Measurements from ENCODE around the gene LPCAT2.
A peak's percentile ranks its signal among the peaks of the same experiment; 100 is the strongest.

LPCAT2 gene, protein sequence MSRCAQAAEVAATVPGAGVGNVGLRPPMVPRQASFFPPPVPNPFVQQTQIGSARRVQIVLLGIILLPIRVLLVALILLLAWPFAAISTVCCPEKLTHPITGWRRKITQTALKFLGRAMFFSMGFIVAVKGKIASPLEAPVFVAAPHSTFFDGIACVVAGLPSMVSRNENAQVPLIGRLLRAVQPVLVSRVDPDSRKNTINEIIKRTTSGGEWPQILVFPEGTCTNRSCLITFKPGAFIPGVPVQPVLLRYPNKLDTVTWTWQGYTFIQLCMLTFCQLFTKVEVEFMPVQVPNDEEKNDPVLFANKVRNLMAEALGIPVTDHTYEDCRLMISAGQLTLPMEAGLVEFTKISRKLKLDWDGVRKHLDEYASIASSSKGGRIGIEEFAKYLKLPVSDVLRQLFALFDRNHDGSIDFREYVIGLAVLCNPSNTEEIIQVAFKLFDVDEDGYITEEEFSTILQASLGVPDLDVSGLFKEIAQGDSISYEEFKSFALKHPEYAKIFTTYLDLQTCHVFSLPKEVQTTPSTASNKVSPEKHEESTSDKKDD

GRCh38 chr16:55508941-55509931 lies at the start of gene LPCAT2:
Gene LPCAT2, plus strand, starts transcription at chr16:55509072. Its CDS starts 110 bp downstream, at chr16:55509182.
- peak; percentile 77 for DNase-seq

- no peak for DNase-seq
Observed at GRCh38 chr16:55462241-55462640, 46.6 kb upstream of the LPCAT2 start.

- DNase-seq: no peak
Observed at GRCh38 chr16:55464375-55464774, 44.5 kb upstream of the LPCAT2 start.

- DNase-seq: peak; percentile 75
Observed at GRCh38 chr16:55465077-55465896, 43.6 kb upstream of the LPCAT2 start.

- no peak for DNase-seq
Observed at GRCh38 chr16:55466209-55466608, 42.7 kb upstream of the LPCAT2 start.

GRCh38 chr16:55467898-55468297 lies 41.0 kb upstream of the LPCAT2 start:
- no peak for DNase-seq

GRCh38 chr16:55468352-55468990 lies 40.4 kb upstream of the LPCAT2 start:
- peak; percentile 40 for DNase-seq

GRCh38 chr16:55469821-55470532 lies 38.9 kb upstream of the LPCAT2 start:
- DNase-seq: no peak

- no peak for DNase-seq
Observed at GRCh38 chr16:55470533-55471371, 38.1 kb upstream of the LPCAT2 start.

GRCh38 chr16:55471448-55472097 lies 37.3 kb upstream of the LPCAT2 start:
- peak; percentile 34 for DNase-seq

- DNase-seq: no peak
Observed at GRCh38 chr16:55473587-55473986, 35.3 kb upstream of the LPCAT2 start.

DNA sequence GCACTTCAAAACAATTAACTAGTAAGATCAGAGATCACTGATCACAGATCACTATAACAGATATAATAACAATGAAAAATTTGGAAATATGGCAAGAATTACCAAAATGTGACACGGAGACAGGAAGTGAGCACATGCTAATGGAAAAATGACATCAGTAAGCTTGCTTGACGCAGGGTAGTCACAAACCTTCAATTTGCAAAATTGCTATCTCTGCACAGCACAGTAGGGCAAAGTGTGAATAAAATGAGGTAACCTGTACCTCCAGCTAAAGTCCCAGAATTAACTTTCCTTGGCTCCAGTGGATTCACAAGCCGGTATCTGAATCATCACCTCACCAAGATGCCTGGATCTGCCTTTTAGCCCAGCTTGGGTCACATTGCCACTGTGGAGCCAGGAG lies 34.1 kb upstream of the LPCAT2 start:
- no peak for DNase-seq

GRCh38 chr16:55475919-55476318 lies 33.0 kb upstream of the LPCAT2 start:
- DNase-seq: no peak

- no peak for DNase-seq
Observed at GRCh38 chr16:55476625-55477533, 32.0 kb upstream of the LPCAT2 start.

- no peak for DNase-seq
Observed at GRCh38 chr16:55477736-55478135, 31.1 kb upstream of the LPCAT2 start.

GRCh38 chr16:55478827-55479429 lies 29.9 kb upstream of the LPCAT2 start, which contains the start of gene MMP2:
Gene MMP2, plus strand, starts transcription at chr16:55479198. Its CDS starts 282 bp downstream, at chr16:55479480.
- peak; percentile 46 for DNase-seq

DNA sequence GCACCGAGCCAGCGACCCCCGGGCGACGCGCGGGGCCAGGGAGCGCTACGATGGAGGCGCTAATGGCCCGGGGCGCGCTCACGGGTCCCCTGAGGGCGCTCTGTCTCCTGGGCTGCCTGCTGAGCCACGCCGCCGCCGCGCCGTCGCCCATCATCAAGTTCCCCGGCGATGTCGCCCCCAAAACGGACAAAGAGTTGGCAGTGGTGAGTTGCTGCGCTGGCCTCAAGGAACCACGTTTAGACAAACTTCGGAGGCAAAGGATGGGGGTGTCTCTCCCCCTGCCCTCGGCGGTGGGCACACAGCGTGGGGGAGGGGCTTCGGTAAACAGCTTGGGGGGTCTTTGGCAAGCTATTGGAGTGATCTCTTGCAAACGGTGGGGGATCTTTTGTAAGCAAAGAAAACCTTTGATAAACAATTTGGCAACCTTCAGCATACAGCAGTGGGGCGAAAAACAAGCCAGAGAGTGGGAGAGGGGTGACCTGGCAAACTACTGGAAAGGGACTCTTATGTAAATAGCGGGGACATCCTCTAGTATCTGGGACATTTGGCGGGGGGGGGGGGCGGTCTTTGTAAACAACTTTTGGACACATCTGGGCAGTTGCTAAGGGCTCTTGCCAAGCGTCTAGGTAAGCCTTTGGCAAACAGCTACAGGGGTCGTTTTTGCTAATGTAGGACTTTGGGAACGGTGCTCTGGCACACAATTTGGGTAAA lies 29.3 kb upstream of the LPCAT2 start:
- no peak for DNase-seq

All from MV-4-11 (cell line).